Fibroblast of peridontal ligament (primary cell): ENCODE results near the gene ACVR1B.

Experiments
- DNase-seq: peaks from one replicate; pipeline ENCODE4 v3.0.0-alpha.2; 2010; ENCODE audit errors: extremely low read depth

ACVR1B gene

DNA sequence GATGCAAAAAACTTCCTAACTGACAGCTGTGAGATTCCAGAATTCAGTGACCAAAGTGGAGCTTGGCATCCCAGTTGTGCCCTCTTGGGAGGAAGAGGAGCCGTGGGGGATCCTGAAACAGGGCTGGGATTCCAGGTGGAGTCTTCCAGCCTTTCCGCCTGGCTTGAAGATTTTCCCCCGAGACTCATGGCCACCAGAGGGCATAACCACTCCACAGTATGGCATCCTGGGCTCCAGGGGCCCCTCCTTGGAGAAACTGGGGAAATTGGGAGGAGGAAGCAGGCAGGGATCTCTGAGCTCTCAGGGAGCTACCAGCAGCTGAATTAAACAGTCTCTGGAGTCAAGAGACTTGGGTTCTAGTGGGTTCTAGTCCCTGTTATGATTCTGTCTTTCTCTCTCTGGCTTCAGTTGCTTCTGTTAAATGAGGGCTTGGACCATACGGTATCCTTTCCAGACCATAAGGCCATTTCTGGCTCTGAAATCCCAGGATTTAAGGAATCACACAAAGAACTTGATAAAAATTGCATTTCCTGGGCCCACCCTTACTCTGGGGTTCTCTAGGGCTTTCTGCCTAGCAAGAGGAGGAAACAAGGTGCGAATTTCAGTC lies 52.6 kb downstream of the ACVR1B start:
- DNase-seq, result peak; percentile 60

GRCh38 chr12:52005218-52005902 lies 53.9 kb downstream of the ACVR1B start:
- DNase-seq, result no peak

- no peak for DNase-seq
Measured at GRCh38 chr12:52005903-52006703, 54.6 kb downstream of the ACVR1B start.

DNA sequence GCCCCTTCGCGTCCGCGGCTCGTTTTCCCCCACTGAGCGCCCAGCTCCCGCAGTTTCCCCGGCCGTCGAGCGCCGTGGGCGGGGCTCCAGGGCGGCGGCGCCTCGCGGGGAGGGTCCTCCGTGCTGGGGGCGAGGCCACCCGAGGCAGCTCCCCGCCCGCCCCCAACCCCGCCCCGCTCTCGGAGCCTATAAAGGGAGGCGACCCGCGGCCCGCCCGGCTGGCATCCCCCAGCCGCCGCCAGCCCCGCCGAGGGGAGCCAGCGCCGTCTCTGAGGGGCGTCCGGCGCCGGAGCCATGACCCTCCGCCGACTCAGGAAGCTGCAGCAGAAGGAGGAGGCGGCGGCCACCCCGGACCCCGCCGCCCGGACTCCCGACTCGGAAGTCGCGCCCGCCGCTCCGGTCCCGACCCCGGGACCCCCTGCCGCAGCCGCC lies 55.2 kb downstream of the ACVR1B start, which contains the start of gene TAMALIN:
Gene TAMALIN, plus strand, starts transcription at position 221 of the 432 bp plus-strand sequence. Its CDS starts 74 bp downstream, at position 295.
- peak; percentile 28 for DNase-seq

GRCh38 chr12:52007158-52007921 lies 55.8 kb downstream of the ACVR1B start:
- DNase-seq, result no peak

- DNase-seq, result no peak
Measured at GRCh38 chr12:52007982-52008510, 56.5 kb downstream of the ACVR1B start.

GRCh38 chr12:52009081-52009751 lies 57.7 kb downstream of the ACVR1B start:
- no peak for DNase-seq

GRCh38 chr12:52010152-52010622 lies 58.7 kb downstream of the ACVR1B start:
- DNase-seq, result peak; percentile 79

GRCh38 chr12:52010692-52011601 lies 59.4 kb downstream of the ACVR1B start:
- no peak for DNase-seq

DNA sequence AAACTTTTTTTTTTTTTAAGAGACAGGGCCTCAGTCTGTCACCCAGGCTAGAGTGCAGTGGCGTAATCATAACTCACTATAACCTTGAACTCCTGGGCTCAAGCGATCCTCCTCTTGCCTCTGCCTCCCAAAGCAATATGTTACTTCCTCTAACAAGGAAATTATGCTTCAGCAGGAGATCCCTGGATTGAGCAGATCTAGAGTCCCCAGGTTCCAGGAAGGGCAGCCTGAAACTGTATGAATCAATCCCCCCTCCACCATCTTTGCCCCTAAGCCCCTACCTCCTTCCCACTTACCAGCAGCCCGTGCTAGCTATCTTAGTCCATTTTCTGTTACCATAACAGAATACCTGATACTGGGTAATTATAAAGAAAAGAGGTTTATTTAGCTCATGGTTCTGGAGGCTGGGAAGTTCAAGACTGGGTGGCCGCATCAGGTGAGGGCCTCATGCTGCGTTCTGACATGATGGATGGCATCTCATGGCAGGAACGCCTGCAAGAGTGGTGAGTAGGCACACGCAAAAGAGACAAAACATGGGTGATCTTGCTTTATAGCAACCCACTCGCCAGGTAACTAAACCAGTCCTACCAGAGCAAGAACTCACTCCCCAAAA lies 60.2 kb downstream of the ACVR1B start:
- no peak for DNase-seq

- no peak for DNase-seq
Measured at GRCh38 chr12:52013626-52014310, 62.3 kb downstream of the ACVR1B start.

- DNase-seq, result no peak
Measured at GRCh38 chr12:52014567-52015530, 63.4 kb downstream of the ACVR1B start.

- DNase-seq, result no peak
Measured at GRCh38 chr12:52015532-52016041, 64.1 kb downstream of the ACVR1B start.

DNA sequence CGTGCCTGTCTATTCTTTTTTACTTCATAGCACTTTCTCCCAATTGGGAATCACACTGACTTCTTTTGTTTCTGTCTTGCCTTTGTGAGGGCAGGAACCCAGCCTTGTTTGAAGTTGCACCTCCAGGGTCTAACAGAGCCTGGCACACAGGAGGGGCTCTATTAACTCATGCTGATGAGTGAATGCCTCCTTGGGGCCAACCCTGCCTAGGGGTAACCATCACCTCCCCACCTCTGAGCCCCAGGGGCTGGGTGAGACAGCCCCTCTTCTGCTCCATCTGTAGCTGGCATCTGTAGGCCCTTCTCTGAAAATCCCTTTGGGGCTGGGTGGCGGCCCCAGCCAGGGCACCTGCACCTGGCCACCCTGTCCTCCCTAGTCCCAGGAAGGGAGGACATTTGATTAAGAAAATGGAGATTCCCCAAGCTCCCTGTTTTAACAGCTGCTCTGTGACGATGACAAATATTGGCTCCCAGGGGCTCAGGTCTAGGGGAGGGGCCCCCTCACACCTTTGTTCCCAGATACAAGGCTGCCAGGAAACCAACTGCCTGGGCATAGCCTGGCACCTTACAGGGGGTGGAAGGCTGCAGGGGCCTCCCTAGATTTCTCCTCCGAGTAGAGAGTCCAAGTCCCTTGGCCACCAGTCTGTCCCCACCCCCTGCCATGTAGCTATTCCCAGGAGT lies 67.1 kb downstream of the ACVR1B start:
- no peak for DNase-seq

DNA sequence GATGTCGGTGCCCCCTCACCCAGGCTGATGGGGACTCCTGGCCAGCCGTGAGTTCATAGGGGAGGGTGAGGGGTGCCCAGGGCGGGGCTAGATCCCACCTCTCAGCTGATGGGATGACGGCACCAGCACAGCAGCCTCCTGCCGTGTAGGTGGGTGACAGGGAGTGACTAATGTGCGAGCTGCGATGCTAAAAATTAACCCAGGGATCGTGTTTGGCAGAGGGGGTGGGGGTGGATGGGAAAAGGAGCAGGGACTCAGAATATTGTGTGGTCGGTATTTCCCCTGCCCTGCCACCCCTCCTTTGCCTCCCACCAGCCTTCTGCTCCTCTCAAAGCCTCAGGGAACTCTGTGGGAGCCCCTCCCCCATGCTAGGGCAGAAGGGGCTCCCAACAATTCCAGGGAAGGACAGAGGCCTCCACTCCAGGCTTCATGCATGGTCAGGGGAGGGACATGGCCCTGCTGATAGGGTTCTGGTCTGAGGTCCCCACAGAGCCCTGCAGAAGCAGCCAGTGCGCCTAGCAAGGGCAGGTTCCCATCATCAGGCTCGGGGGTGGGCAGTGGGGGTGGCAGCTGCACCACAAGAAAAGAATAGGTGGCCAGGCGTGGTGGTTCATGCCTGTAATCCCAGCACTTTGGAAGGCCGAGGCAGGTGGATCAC lies 67.7 kb downstream of the ACVR1B start:
- no peak for DNase-seq
